ENCODE data around the gene CEP57.
"Not testable (repeated sequence)": the region's sequence is repeated elsewhere in the genome, so short reads cannot be mapped to it uniquely, and the experiment has no call there.

Gene CEP57

DNA sequence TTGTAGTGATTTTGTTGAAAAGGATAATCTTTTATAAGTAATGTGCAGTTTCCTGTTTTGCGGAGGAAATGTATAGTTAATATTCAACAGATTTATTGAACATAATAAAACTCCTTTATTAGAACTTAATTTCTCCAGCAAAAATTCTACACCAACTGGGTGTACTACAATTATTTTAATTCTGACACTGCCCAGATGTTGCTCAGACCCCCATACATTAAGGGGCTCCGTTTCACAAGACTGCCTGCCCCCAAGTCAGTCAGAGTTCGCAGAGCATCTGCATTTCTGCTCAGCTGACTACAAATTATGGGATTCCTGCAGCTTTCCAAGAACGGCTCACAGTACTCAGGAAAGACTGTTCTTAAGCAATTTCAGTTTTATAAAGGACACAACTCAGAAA, 6.2 kb downstream of the CEP57 start:
- no peak for TF ChIP-seq CTCF (conservative IDR thresholded peaks at IDR 0.05)
- peak overlapping the region; percentile 96 for H3K27ac ChIP-seq

GRCh38 chr11:95799546-95799945, 9.2 kb downstream of the CEP57 start:
- no peak for TF ChIP-seq CTCF (conservative IDR thresholded peaks at IDR 0.05)

DNA sequence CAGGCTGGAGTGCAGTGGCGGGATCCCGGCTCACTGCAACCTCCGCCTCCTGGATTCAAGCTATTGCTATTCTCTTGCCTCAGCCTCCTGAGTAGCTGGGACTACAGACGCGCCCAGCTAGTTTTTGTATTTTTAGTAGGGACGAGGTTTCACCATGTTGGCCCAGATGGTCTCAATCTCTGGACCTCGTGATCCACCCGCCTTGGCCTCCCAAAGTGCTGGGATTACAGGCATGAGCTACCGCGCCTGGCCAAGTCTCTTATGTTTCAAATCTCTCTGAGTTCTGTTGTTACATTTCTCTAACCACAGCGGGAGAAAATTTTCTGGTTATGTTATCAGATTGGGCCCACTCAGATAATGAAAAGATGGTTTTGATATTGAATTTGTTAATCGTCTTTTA, 10.1 kb downstream of the CEP57 start:
- no peak overlapping the region for H3K27ac ChIP-seq

More at GRCh38 chr11:95799546-95799945, 9.2 kb downstream of the CEP57 start:
- H3K27ac ChIP-seq = no peak overlapping the region

DNA sequence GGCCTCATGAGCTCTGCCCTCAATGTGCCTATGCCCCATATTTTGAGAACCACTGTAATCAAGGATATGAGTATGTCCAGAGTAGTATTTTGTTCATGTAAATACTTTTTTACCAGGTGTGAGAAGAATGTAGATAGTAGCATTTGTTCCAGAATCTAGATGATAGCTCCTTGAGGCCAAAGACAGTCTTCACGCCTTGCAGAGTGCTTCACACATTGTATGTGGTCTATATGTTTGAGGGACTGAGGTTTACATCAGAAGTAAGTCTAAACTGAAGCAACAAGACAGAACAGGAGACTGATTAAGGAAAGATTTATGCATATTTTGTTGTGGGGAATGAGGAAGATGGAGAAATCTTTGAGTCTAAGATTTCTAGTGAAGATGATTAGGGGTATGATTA, 12.5 kb downstream of the CEP57 start:
- no peak for TF ChIP-seq CTCF (conservative IDR thresholded peaks at IDR 0.05)

More for the DNA sequence above, 10.1 kb downstream of the CEP57 start:
- no peak for TF ChIP-seq CTCF (conservative IDR thresholded peaks at IDR 0.05)

GRCh38 chr11:95803973-95804372, 13.7 kb downstream of the CEP57 start:
- H3K27ac ChIP-seq = no peak overlapping the region
- TF ChIP-seq CTCF (conservative IDR thresholded peaks at IDR 0.05) = no peak

More for the DNA sequence above, 12.5 kb downstream of the CEP57 start:
- H3K27ac ChIP-seq = no peak overlapping the region

DNA sequence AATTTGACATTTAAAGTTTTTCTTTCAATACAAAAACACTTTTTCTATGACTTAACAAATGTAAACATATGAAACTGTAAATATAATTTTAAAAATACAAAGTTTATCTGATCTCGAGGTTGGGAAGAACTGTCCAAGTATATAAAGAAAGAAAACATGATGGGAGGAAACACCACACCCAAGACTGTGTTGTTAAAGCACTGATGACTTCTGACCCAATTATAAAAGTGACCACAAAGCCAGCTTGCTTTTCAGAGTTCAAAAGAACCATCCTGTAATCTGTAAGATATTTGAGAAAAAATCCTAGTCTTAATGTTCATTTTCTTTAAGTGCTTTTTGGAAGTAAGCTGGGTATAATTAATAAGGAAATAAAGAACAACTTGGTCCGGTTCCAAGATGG, 15.6 kb downstream of the CEP57 start:
- TF ChIP-seq CTCF (conservative IDR thresholded peaks at IDR 0.05) = no peak
- H3K27ac ChIP-seq = no peak overlapping the region

GRCh38 chr11:95806464-95806863, 16.2 kb downstream of the CEP57 start:
- not testable (repeated sequence) for H3K27ac ChIP-seq

DNA sequence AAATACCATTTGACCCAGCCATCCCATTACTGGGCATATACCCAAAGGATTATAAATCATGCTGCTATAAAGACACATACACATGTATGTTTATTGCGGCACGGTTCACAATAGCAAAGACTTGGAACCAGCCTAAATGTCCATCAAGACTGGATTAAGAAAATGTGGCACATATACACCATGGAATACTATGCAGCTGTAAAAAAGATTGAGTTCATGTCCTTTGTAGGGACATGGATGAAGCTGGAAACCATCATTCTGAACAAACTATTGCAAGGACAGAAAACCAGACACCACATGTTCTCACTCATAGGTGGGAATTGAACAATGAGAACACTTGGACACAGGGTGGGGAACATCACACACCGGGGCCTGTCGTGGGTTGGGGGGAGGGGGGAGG, 20.8 kb downstream of the CEP57 start:
- H3K27ac ChIP-seq = not testable (repeated sequence)

GRCh38 chr11:95816037-95816436, 25.7 kb downstream of the CEP57 start:
- TF ChIP-seq CTCF (conservative IDR thresholded peaks at IDR 0.05) = no peak

More at GRCh38 chr11:95816037-95816436, 25.7 kb downstream of the CEP57 start:
- H3K27ac ChIP-seq = no peak overlapping the region

Measured in VCaP (cell line).